K562 (cell line): ENCODE measurements around the gene CIAO3. TPM values are rescaled to one million over a fixed set of nuclear protein-coding genes. Genes with fewer than 3 reads are reported as not detected.
A peak's percentile ranks its signal among the peaks of the same experiment; 100 is the strongest.
"Not testable (repeated sequence)": the region's sequence is repeated elsewhere in the genome, so short reads cannot be mapped to it uniquely, and the experiment has no call there.

Experiments used
- ATAC-seq: fragments of 200-7000 bp; cut with Tn5 transposase; 3 replicates; pipeline ENCODE4 v1.9.1; 2020; ENCODE audit warnings: moderate library complexity
- BruUV-seq: library from RNA; stranded (reverse); fragments of 400-500 nt; replicated peaks from 2 replicates; lab custom pipeline; 2021; lab: Mats Ljungman, UMichigan
- CTCF ChIA-PET: fragments of 300-600 bp; formaldehyde crosslinking; extraction: SDS; loops from one replicate; lab custom pipeline; 2021; ENCODE audit warnings: low intra/inter-chr PET ratio; lab: Yijun Ruan, JAX
- POLR2A ChIA-PET: fragments of 300-600, 350-650 bp; sonication (Branson Sonifier 250); formaldehyde crosslinking; extraction: SDS; loops from one replicate; lab custom pipeline; 2021; ENCODE audit warnings: antibody characterized with exemption, inconsistent platforms; lab: Yijun Ruan, JAX
- DNase-seq, 4 experiments: peaks; one replicate each; pipeline versions ENCODE4 v3.0.0 to v3.0.0-alpha.2; 2011 to 2018; ENCODE audit warnings: low spot score in 3 of 4, mixed read lengths in 3 of 4; ENCODE audit errors: extremely low read depth in 1 of 4
- FAIRE-seq: peaks from 2 replicates; lab custom pipeline; 2011; peaks lifted over from hg19 to GRCh38; lab: Jason Lieb, UNC
- H2AFZ ChIP-seq: 2 replicates; pipeline ENCODE4 v1.6.0; 2011; ENCODE audit warnings: low read depth, low read length, control low read depth, inconsistent platforms
- H3K27ac ChIP-seq: fragments of 200-600 bp; 3 replicates; pipeline ENCODE4 v1.8.0; 2011; ENCODE audit warnings: low read depth, mild to moderate bottlenecking, control low read depth, inconsistent platforms, low read length, moderate library complexity, mixed read lengths; ENCODE audit errors: extremely low read depth
- H3K27me3 ChIP-seq, 2 experiments: fragments of 300-600 bp in 1 of 2; 2 replicates in 1 of 2; 3 replicates in 1 of 2; pipeline versions ENCODE4 v1.6.0 to v1.8.0; 2011; ENCODE audit warnings: inconsistent platforms in 2 of 2, low read length in 2 of 2, mild to moderate bottlenecking in 1 of 2, mixed read lengths in 1 of 2, moderate library complexity in 1 of 2; ENCODE audit not compliant: control insufficient read depth in 2 of 2, insufficient read depth in 2 of 2
- H3K36me3 ChIP-seq: fragments of 300-600 bp; 3 replicates; pipeline ENCODE4 v1.8.0; 2011; ENCODE audit warnings: mild to moderate bottlenecking, low read length, inconsistent platforms; ENCODE audit not compliant: control insufficient read depth, insufficient read depth
- H3K4me1 ChIP-seq, 2 experiments: fragments of 200-600 bp in 1 of 2; replicated peaks in 1 of 2; 2 replicates in 1 of 2; 3 replicates in 1 of 2; pipeline versions ENCODE4 v1.5.1 to v1.8.0; 2011; ENCODE audit warnings: inconsistent platforms in 2 of 2, low read length in 2 of 2, mild to moderate bottlenecking in 1 of 2, mixed read lengths in 1 of 2, moderate library complexity in 1 of 2; ENCODE audit not compliant: control insufficient read depth in 2 of 2, insufficient read depth in 2 of 2
- H3K4me2 ChIP-seq: 2 replicates; pipeline ENCODE4 v1.6.1; 2011; ENCODE audit warnings: low read length, control low read depth, inconsistent platforms, mixed read lengths; ENCODE audit not compliant: insufficient read depth
- H3K4me3 ChIP-seq: fragments of 200-600 bp; sonication (generic), shearing (Covaris generic); 2 replicates; pipeline ENCODE4 v1.5.1; 2016; ENCODE audit warnings: control low read depth, inconsistent platforms
- H3K79me2 ChIP-seq: fragments of 200-600 bp; 3 replicates; pipeline ENCODE4 v1.8.0; 2011; ENCODE audit warnings: low read length, inconsistent platforms; ENCODE audit not compliant: control insufficient read depth, insufficient read depth
- H3K9ac ChIP-seq, 2 experiments: 2 replicates each; pipeline versions ENCODE4 v1.6.0 to v1.6.1; 2011; ENCODE audit warnings: low read depth in 2 of 2, low read length in 2 of 2, control low read depth in 1 of 2, inconsistent platforms in 1 of 2, mild to moderate bottlenecking in 1 of 2, mixed read lengths in 1 of 2; ENCODE audit not compliant: insufficient read depth in 1 of 2
- H3K9me1 ChIP-seq: one replicate; pipeline ENCODE4 v1.6.0; 2011; ENCODE audit warnings: inconsistent platforms, mild to moderate bottlenecking, low read length, moderate library complexity; ENCODE audit not compliant: control insufficient read depth, insufficient read depth
- H3K9me3 ChIP-seq: replicated peaks from 2 replicates; pipeline ENCODE4 v1.5.1; 2011; ENCODE audit warnings: low read depth, low read length, inconsistent platforms; ENCODE audit not compliant: control insufficient read depth, insufficient read depth
- H4K20me1 ChIP-seq: replicated peaks from 2 replicates; pipeline ENCODE4 v1.6.1; 2011; ENCODE audit warnings: low read length, inconsistent platforms, mixed read lengths; ENCODE audit not compliant: control insufficient read depth, insufficient read depth
- ARID2 ChIP-seq: fragments of 450-650 bp; IDR thresholded peaks from 2 replicates; pipeline ENCODE4 v1.6.1; 2017; ENCODE audit warnings: antibody characterized with exemption, mild to moderate bottlenecking
- BACH1 ChIP-seq: fragments of 200-800 bp; sonication (Bioruptor generic); IDR thresholded peaks from 2 replicates; pipeline ENCODE4 v1.6.1; 2016; ENCODE audit warnings: missing genetic modification characterization, missing compliant biosample characterization
- BCOR ChIP-seq: fragments of 450-650 bp; IDR thresholded peaks from 2 replicates; pipeline ENCODE4 v1.6.1; 2016
- CREM ChIP-seq: IDR thresholded peaks from 2 replicates; pipeline ENCODE4 v1.6.1; 2014; ENCODE audit warnings: antibody characterized with exemption, low read depth
- CTCF ChIP-seq, 3 experiments: IDR thresholded peaks in 2 of 3; conservative IDR thresholded peaks in 1 of 3; 2 replicates each; pipeline ENCODE4 v1.5.1; 2011 to 2012; ENCODE audit warnings: low read length in 3 of 3, mild to moderate bottlenecking in 3 of 3, control low read depth in 2 of 3, improper control_type of control experiment in 1 of 3, inconsistent platforms in 1 of 3, low read depth in 1 of 3, mixed read lengths in 1 of 3, moderate library complexity in 1 of 3; ENCODE audit not compliant: insufficient read depth in 2 of 3
- KLF13 ChIP-seq: fragments of 450-650 bp; IDR thresholded peaks from 2 replicates; pipeline ENCODE4 v1.6.1; 2016; ENCODE audit warnings: missing genetic modification characterization, low read depth, mild to moderate bottlenecking, missing compliant biosample characterization, moderate library complexity, borderline replicate concordance
- SPI1 ChIP-seq: IDR thresholded peaks from 2 replicates; pipeline ENCODE4 v1.6.1; 2011; ENCODE audit warnings: low read depth, low read length, control low read depth, borderline replicate concordance
- ZBTB33 ChIP-seq: sonication (generic); formaldehyde crosslinking; IDR thresholded peaks from 2 replicates; pipeline ENCODE4 v1.8.1; 2023; ENCODE audit warnings: mild to moderate bottlenecking, missing genetic modification reagents
- WGBS: fragments of 100-300 bp; shearing (Covaris generic); methylation state at CpG from one replicate; pipeline ENCODE4 v1.1.6; 2016; ENCODE audit warnings: low coverage, mixed read lengths; ENCODE audit not compliant: insufficient coverage; ENCODE audit errors: missing lambda C conversion rate; 5-methylcytosine and 5-hydroxymethylcytosine counted together
- in situ Hi-C: fragments of 300-500 bp; cut with MboI; formaldehyde crosslinking; loops from 4 replicates; pipeline ENCODE4 v1.15.0; 2018; ENCODE audit warnings: inconsistent platforms, mixed read lengths
- intact Hi-C: fragments of 100-400 bp; cut with micrococcal nuclease; formaldehyde crosslinking; loops from 2 replicates; pipeline ENCODE4 v1.14.2; 2022
- polyA plus RNA-seq, 8 experiments: library from polyadenylated mRNA; depleted of rRNA in 4 of 8; stranded (reverse) in 5 of 8; unstranded in 3 of 8; fragments of >200 nt; fragmentation: Nextera tagmentation in 2 of 8; fragmentation: Illumina TruSeq in 1 of 8; extraction: Ambion mirVana in 2 of 8; extraction: Trizol in 1 of 8; gene quantifications; 2 replicates each; pipeline versions ENCODE4 v1.2.1 to v1.2.3, GENCODE V29; 2011 to 2014; ENCODE audit warnings: inconsistent platforms in 1 of 8, missing spikeins in 1 of 8
- total RNA-seq, 7 experiments: library from RNA; depleted of rRNA in 6 of 7; stranded (reverse); fragments of >200 nt in 6 of 7; fragmentation: Illumina TruSeq in 2 of 7; extraction: Trizol in 2 of 7; gene quantifications; 2 replicates each; pipeline versions ENCODE4 v1.2.1 to v1.2.3, GENCODE V29; 2011 to 2021; ENCODE audit warnings: low replicate concordance in 1 of 7

CIAO3 gene
- total and polyA plus RNA-seq, 9 of the 15 experiments (the other 6 are each of a cell fraction or from before 2014, with no cell fraction given) = 2.2 to 35.6 (median 18.7) TPM

GRCh38 chr16:714079-714478, 26.7 kb downstream of the CIAO3 start:
- H3K27me3 ChIP-seq = no peaks in the 10 kb centered on the region

GRCh38 chr16:712740-713250, 28.0 kb downstream of the CIAO3 start:
- BruUV-seq, H3K36me3 ChIP-seq, H3K9me1 ChIP-seq, H2AFZ ChIP-seq, H3K4me3 ChIP-seq, H3K9me3 ChIP-seq, H3K27ac ChIP-seq, H3K4me2 ChIP-seq, H3K9ac ChIP-seq, H3K27me3 ChIP-seq: not testable (repeated sequence)
- peaks cover 20% of the 10 kb centered on the region; the same call in 1 of the 2 replicates for H4K20me1 ChIP-seq
- CTCF ChIA-PET = interaction anchor here (0.6 to 4.5 kb wide), 4 partner anchors 30 to 390 kb away, joined by 4 to 73 read pairs (median 10); no protein-coding TSS in a partner anchor
- peak in 2 of 4 experiments; percentile 46 to 85 for DNase-seq
- ATAC-seq = peak; percentile 29
- in situ Hi-C loops = loop anchor here (5.0 to 10.0 kb wide), 2 partner anchors 75 to 342 kb away; partner anchors contain the start of genes CHTF18 and RPUSD1
- intact Hi-C loops = loop anchor here (5.0 kb wide), 1 partner anchor 95 kb away; no protein-coding TSS in a partner anchor
- peak; percentile 96 for FAIRE-seq
- peaks cover 7 to 69% of the 10 kb centered on the region in 2 experiments; a peak in 3 of 5 replicates for H3K4me1 ChIP-seq
- POLR2A ChIA-PET = interaction anchor here (0.7 to 1.2 kb wide), 3 partner anchors 8 to 94 kb away, joined by 3 read pairs; partner anchors contain the start of gene ANTKMT
- H3K79me2 ChIP-seq = peaks cover 12% of the 10 kb centered on the region
- WGBS = 27% methylated on average over 13 of the region's 13 CpGs
- TF ChIP-seq ZBTB33 (CRISPR knock-in tag) (peak; percentile 94), CREM (0 out of 2 replicates have a peak, but pooled peaks have one; percentile 15), BCOR (peak; percentile 44; the same call in 1 of the 2 replicates), ARID2 (0 out of 2 replicates have a peak, but pooled peaks have one; percentile 38), KLF13 (tag) (peak; percentile 82; the same call in 1 of the 2 replicates), CTCF (IDR thresholded peaks at IDR 0.05 in 2 of 3, conservative IDR thresholded peaks at IDR 0.05 in 1 of 3; ENCODE audit: insufficient read depth in 2 of 3, low read depth in 1 of 3, low read length in 3 of 3) (peak; percentile 59 to 70 (median 66))

More at GRCh38 chr16:714079-714478, 26.7 kb downstream of the CIAO3 start:
- Histone ChIP-seq H3K27ac (no peak overlapping the region), H3K9ac (no peak overlapping the region), H3K4me2 (no peak overlapping the region), H3K4me3 (no peak overlapping the region), H3K79me2 (peaks cover 14% of the 10 kb centered on the region)
- no peak for FAIRE-seq
- DNase-seq = no peak
- intact Hi-C loops = loop anchor here (2.0 to 5.0 kb wide), 2 partner anchors 15 to 93 kb away; no protein-coding TSS in a partner anchor
- ATAC-seq = no peak
- TF ChIP-seq BACH1 (tag) (no peak), SPI1 (0 out of 2 replicates have a peak, but pooled peaks have one; percentile 13)
- TF ChIP-seq, all 486 proteins: peak for 1
- Histone ChIP-seq H3K9me3 (no peaks in the 10 kb centered on the region), H3K9me1 (peaks cover 1% of the 10 kb centered on the region), H3K4me1 (peaks cover 8 to 81% of the 10 kb centered on the region in 2 experiments; a peak in 4 of 5 replicates), H3K36me3 (peaks cover 19% of the 10 kb centered on the region; the same call in 2 of the 3 replicates), H4K20me1 (peaks cover 9% of the 10 kb centered on the region; the same call in 1 of the 2 replicates), H2AFZ (peak overlapping the region; percentile 68)
- BruUV-seq = no TSS peak
- WGBS = 83% methylated on average over 9 of the region's 11 CpGs
- POLR2A ChIA-PET = no interaction called here
- in situ Hi-C loops = loop anchor here (5.0 to 10.0 kb wide), 2 partner anchors 73 to 341 kb away; partner anchors contain the start of genes CHTF18 and RPUSD1
- CTCF ChIA-PET = no interaction called here
